ENCODE data around the gene SCN9A. TPM values are rescaled to one million over a fixed set of nuclear protein-coding genes. Genes with fewer than 3 reads are reported as not detected.

The SCN9A gene
- total RNA-seq, 1 experiment from 2014 or later = 3.4 TPM

DNA sequence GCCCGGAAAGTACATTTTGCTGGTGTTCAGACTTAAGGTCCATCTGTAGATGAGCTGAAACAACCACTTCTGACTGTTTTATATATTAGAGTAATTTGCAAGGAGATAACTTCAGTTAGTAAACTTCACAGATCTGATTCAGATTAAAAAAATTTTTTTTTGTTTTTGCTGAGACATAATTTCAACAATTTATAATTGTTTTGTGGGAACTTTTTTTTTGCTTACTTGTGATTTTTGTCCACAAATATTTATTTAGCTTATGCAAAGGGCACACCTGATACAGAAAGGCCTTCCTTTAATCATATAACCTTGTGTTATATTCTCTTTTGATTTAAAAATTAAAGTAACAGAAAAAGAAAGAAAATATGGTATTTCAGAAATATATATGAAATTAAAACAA is 9.6 kb upstream of the SCN9A start:
- Histone ChIP-seq H3K4me3 (no peak overlapping the region), H3K4me1 (replicated peaks; ENCODE audit: insufficient read depth) (no peaks in the 10 kb centered on the region), H3K9me2 (ENCODE audit: insufficient read depth) (no peaks in the 10 kb centered on the region), H3K27me3 (ENCODE audit: insufficient read depth, low read depth) (no peaks in the 10 kb centered on the region), H3K4me2 (no peak overlapping the region), H3K27ac (no peak overlapping the region), H4K20me1 (ENCODE audit: insufficient read depth) (no peaks in the 10 kb centered on the region), H3K36me3 (ENCODE audit: low read depth) (no peaks in the 10 kb centered on the region), H2AFZ (no peak overlapping the region), H3F3A (ENCODE audit: insufficient read depth, low read depth) (no peaks in the 10 kb centered on the region), H3K79me2 (ENCODE audit: low read depth) (no peaks in the 10 kb centered on the region), H3K9me3 (ENCODE audit: insufficient read depth, low read depth) (no peaks in the 10 kb centered on the region)
- no peak for TF ChIP-seq EZH2 (IDR thresholded peaks at IDR 0.05; ENCODE audit: low read depth)
- TF ChIP-seq, protein P1, sequence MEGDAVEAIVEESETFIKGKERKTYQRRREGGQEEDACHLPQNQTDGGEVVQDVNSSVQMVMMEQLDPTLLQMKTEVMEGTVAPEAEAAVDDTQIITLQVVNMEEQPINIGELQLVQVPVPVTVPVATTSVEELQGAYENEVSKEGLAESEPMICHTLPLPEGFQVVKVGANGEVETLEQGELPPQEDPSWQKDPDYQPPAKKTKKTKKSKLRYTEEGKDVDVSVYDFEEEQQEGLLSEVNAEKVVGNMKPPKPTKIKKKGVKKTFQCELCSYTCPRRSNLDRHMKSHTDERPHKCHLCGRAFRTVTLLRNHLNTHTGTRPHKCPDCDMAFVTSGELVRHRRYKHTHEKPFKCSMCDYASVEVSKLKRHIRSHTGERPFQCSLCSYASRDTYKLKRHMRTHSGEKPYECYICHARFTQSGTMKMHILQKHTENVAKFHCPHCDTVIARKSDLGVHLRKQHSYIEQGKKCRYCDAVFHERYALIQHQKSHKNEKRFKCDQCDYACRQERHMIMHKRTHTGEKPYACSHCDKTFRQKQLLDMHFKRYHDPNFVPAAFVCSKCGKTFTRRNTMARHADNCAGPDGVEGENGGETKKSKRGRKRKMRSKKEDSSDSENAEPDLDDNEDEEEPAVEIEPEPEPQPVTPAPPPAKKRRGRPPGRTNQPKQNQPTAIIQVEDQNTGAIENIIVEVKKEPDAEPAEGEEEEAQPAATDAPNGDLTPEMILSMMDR (conservative IDR thresholded peaks at IDR 0.05) = no peak
- no TSS peak for BruUV-seq (replicated peaks)
- no peak for DNase-seq
- CTCF ChIA-PET = interaction anchor here (0.8 kb wide), 1 partner anchor 9 kb away, joined by 3 read pairs; the partner anchor contains the start of gene SCN9A
- intact Hi-C loops (cut with micrococcal nuclease; ENCODE audit: unreplicated experiment) = no loop called here
- POLR2A ChIA-PET (ENCODE audit: unreplicated experiment) = no interaction called here

DNA sequence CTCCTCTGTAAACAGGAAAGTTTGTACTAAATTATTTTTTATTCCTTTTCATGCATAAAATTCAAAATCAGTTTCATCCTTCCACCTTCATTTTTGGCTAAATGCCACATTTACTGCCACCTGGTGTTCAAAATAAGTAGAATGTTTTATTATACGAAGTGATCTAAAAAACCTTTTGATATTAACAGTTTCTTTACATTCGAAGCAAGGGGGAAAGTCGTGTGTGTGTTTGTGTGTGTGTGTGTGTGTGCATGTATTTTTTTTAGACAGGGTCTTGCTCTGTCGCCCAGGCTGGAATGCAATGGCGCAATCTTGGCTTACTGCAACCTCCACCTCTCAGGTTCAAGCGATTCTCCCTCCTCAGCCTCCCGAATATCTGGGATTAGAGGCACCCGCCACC is 9.0 kb upstream of the SCN9A start:
- intact Hi-C loops (cut with micrococcal nuclease; ENCODE audit: unreplicated experiment) = loop anchor here (1.0 kb wide), 1 partner anchor 23 kb away; no protein-coding TSS in a partner anchor
- no peaks in the 10 kb centered on the region for H3K36me3 ChIP-seq (ENCODE audit: low read depth)
- no peaks in the 10 kb centered on the region for H3K9me3 ChIP-seq (ENCODE audit: insufficient read depth, low read depth)
- no TSS peak for BruUV-seq (replicated peaks)
- ChIA-PET POLR2A (ENCODE audit: unreplicated experiment) (no interaction called here), CTCF (no interaction called here)
- no peak overlapping the region for H3K27ac ChIP-seq
- H2AFZ ChIP-seq = no peak overlapping the region
- TF ChIP-seq, protein P1 (conservative IDR thresholded peaks at IDR 0.05) = peak; percentile 54
- no peak for TF ChIP-seq EZH2 (IDR thresholded peaks at IDR 0.05; ENCODE audit: low read depth)
- no peak overlapping the region for H3K4me3 ChIP-seq
- no peaks in the 10 kb centered on the region for H3K4me1 ChIP-seq (replicated peaks; ENCODE audit: insufficient read depth)
- H3F3A ChIP-seq (ENCODE audit: insufficient read depth, low read depth) = no peaks in the 10 kb centered on the region
- DNase-seq = no peak
- no peaks in the 10 kb centered on the region for H4K20me1 ChIP-seq (ENCODE audit: insufficient read depth)
- H3K79me2 ChIP-seq (ENCODE audit: low read depth) = no peaks in the 10 kb centered on the region
- H3K4me2 ChIP-seq = no peak overlapping the region
- no peaks in the 10 kb centered on the region for H3K27me3 ChIP-seq (ENCODE audit: insufficient read depth, low read depth)
- no peaks in the 10 kb centered on the region for H3K9me2 ChIP-seq (ENCODE audit: insufficient read depth)

DNA sequence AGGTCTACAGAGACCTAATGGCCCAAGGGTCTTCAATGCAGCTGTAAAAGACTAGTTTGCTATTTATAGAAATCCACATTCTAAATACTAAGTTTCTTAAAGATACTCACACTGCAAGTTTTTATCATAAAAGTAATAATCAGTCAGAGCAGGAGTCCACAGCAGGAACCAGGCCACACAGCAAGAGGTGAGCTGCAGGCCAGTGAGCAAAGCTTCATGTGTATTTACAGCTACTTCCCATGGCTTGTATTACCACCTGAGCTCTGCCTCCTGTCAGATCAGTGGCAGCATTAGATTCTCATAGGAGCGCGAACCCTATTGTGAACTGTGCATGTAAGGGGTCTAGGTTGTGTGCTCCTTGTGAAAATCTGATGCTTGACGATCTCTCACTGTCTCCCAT is 6.7 kb upstream of the SCN9A start:
- TF ChIP-seq, protein P1 (conservative IDR thresholded peaks at IDR 0.05) = no peak
- TF ChIP-seq EZH2 (IDR thresholded peaks at IDR 0.05; ENCODE audit: low read depth) = no peak
- Histone ChIP-seq H3K9me2 (ENCODE audit: insufficient read depth) (no peaks in the 10 kb centered on the region), H3K4me1 (replicated peaks; ENCODE audit: insufficient read depth) (no peaks in the 10 kb centered on the region), H3K27me3 (ENCODE audit: insufficient read depth, low read depth) (no peaks in the 10 kb centered on the region), H3K4me2 (no peak overlapping the region), H3K27ac (no peak overlapping the region), H3F3A (ENCODE audit: insufficient read depth, low read depth) (no peaks in the 10 kb centered on the region), H4K20me1 (ENCODE audit: insufficient read depth) (no peaks in the 10 kb centered on the region), H3K36me3 (ENCODE audit: low read depth) (no peaks in the 10 kb centered on the region), H3K79me2 (ENCODE audit: low read depth) (no peaks in the 10 kb centered on the region), H3K9me3 (ENCODE audit: insufficient read depth, low read depth) (no peaks in the 10 kb centered on the region), H2AFZ (no peak overlapping the region), H3K4me3 (no peak overlapping the region)
- intact Hi-C loops (cut with micrococcal nuclease; ENCODE audit: unreplicated experiment) = no loop called here
- no TSS peak for BruUV-seq (replicated peaks)
- ChIA-PET CTCF (no interaction called here), POLR2A (ENCODE audit: unreplicated experiment) (no interaction called here)
- no peak for DNase-seq

All from PC-9 (cell line).